ENCODE measurements around the gene TMEM178B.
"Not testable (repeated sequence)": the region's sequence is repeated elsewhere in the genome, so short reads cannot be mapped to it uniquely, and the experiment has no call there.

TMEM178B gene

DNA sequence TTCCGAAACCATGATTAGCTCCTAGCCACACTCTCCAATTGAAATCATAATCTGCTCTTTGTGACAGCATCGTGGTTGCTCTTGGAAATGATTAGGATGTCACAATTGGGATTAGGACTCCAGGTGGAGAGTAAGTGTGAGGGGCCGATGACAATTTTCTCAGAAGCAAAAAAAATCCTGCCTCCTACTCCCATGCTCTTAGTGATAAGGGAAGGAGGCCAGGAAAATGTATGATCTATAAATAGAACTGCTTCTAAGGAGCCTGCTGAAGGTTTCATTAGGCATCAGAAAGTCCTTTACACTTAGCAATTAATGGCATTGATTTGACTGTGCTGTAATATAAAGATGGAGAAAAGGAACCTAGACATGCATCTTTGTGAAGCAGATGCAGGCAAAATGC lies 251.0 kb downstream of the TMEM178B start:
- H3K4me3 Mint-ChIP-seq = no peak overlapping the region
- H3K9me3 Mint-ChIP-seq = no peaks in the 10 kb centered on the region
- no peaks in the 10 kb centered on the region for H3K36me3 Mint-ChIP-seq (ENCODE audit: low read depth)
- H3K27ac Mint-ChIP-seq = no peak overlapping the region
- H3K4me1 Mint-ChIP-seq = no peaks in the 10 kb centered on the region
- TF ChIP-seq CTCF (IDR thresholded peaks at IDR 0.05; ENCODE audit: unreplicated experiment in 3 of 3) = no peak
- H3K27me3 Mint-ChIP-seq (ENCODE audit: low read depth) = peaks cover 4% of the 10 kb centered on the region

DNA sequence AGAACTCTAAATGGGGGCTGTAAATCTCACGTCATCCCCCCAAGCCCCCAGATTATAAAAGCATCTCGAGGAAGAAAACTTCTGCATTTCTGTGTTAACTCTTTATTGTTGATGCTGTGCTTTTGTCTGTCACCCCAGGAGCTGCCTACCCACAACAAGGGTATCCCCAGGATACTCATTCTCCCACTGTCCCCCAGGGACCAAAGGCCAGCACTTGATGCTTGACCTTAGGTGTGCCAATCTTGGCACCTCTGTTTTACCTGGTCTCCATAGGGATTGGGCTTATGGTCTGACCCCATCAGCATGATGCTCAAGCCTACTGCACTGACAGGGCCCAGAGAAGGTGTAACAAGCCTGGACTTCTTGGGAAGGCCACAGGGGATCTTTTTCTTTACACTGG lies 251.4 kb downstream of the TMEM178B start:
- no peaks in the 10 kb centered on the region for H3K4me1 Mint-ChIP-seq
- H3K27me3 Mint-ChIP-seq (ENCODE audit: low read depth) = peaks cover 4% of the 10 kb centered on the region
- no peak overlapping the region for H3K27ac Mint-ChIP-seq
- TF ChIP-seq CTCF (IDR thresholded peaks at IDR 0.05; ENCODE audit: unreplicated experiment in 3 of 3) = no peak
- H3K4me3 Mint-ChIP-seq = no peak overlapping the region
- no peaks in the 10 kb centered on the region for H3K9me3 Mint-ChIP-seq
- H3K36me3 Mint-ChIP-seq (ENCODE audit: low read depth) = no peaks in the 10 kb centered on the region

DNA sequence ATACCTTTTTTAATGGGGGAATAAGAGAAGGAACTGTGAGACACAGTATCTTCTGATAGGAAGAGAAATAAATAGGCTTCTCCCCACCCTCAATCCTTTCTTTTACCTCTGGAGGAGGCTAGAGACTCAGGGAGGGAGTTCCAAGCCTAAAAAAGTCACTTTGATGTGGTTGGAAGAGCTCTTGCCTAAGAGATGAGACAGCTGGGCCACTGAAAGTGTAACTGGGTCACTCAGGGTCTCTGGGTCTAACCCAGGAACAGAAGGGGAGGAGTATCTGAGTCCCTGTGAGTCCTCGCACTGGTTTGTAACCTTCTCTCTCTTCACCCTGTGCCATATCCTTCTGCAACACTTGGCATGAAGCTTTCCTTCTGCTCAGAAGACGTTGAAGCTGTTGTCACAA lies 254.4 kb downstream of the TMEM178B start:
- TF ChIP-seq CTCF (IDR thresholded peaks at IDR 0.05; ENCODE audit: unreplicated experiment in 3 of 3) = no peak
- H3K36me3 Mint-ChIP-seq (ENCODE audit: low read depth) = no peaks in the 10 kb centered on the region
- H3K27me3 Mint-ChIP-seq (ENCODE audit: low read depth) = no peaks in the 10 kb centered on the region
- H3K27ac Mint-ChIP-seq = no peak overlapping the region
- no peaks in the 10 kb centered on the region for H3K4me1 Mint-ChIP-seq
- no peaks in the 10 kb centered on the region for H3K9me3 Mint-ChIP-seq
- H3K4me3 Mint-ChIP-seq = no peak overlapping the region

DNA sequence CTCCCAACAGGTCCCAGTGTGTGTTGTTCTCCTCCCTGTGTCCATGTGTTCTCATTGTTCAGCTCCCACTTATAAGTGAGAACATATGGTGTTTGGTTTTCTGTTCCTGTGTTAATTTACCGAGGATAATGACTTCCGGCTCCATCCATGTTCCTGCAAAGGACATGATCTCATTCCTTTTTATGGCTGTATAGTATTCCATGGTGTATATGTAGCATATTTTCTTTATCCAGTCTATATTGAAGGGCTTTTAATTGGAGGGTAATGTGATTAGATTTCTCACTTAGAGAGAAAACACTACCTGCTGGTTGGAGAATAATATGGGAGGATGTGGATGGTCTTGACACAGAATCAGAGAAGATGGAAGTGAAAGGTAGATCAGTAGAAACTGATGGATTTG lies 256.4 kb downstream of the TMEM178B start:
- not testable (repeated sequence) for H3K36me3 Mint-ChIP-seq (ENCODE audit: low read depth); H3K27me3 Mint-ChIP-seq (ENCODE audit: low read depth); H3K4me3 Mint-ChIP-seq; H3K27ac Mint-ChIP-seq; H3K9me3 Mint-ChIP-seq; H3K4me1 Mint-ChIP-seq

DNA sequence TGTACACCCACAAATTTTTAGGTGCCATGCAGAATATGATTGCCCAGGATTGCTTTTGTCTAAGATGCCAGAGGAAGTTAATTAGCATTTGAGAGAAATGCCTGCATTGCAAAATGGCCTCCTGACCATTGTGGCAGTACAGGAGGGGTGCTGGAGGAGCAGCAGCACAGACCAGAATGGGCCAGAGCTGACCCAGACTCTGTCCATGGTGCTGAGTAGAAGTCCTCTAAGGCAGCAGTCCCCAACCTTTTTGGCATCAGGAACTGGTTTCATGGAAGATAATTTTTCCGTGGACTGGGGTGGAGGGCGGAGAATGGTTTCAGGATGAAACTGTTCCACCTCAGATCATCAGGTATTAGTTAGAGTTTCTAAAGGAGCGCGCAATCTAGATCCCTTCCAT lies 259.6 kb downstream of the TMEM178B start:
- H3K27ac Mint-ChIP-seq = no peak overlapping the region
- no peaks in the 10 kb centered on the region for H3K36me3 Mint-ChIP-seq (ENCODE audit: low read depth)
- TF ChIP-seq CTCF (IDR thresholded peaks at IDR 0.05; ENCODE audit: unreplicated experiment in 3 of 3) = no peak
- H3K4me1 Mint-ChIP-seq = no peaks in the 10 kb centered on the region
- no peak overlapping the region for H3K4me3 Mint-ChIP-seq
- H3K27me3 Mint-ChIP-seq (ENCODE audit: low read depth) = peaks cover 5% of the 10 kb centered on the region
- H3K9me3 Mint-ChIP-seq = no peaks in the 10 kb centered on the region

DNA sequence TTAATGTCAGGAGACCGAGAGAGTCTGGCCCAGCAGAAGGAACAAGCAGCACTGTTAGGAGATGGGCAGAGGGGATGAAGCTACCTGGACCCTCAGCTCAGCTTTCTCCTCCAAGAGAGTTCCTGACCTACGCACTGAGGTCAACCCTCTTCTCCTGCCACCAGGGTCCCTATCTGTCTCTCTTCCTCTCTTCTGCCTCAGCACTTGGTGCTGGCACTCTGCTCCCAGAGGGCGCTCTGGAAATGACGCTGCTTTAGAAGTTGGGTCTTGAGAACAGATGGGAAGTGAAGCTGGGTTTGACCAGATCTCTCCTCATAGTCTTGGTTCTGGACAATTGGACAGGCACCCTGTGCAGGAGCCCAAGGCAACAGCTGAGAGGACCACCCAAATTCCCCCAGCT lies 261.3 kb downstream of the TMEM178B start:
- TF ChIP-seq CTCF (IDR thresholded peaks at IDR 0.05; ENCODE audit: unreplicated experiment in 3 of 3) = no peak
- Mint-ChIP-seq H3K4me1 (no peaks in the 10 kb centered on the region), H3K27ac (no peak overlapping the region), H3K4me3 (no peak overlapping the region), H3K27me3 (ENCODE audit: low read depth) (peaks cover 5% of the 10 kb centered on the region), H3K9me3 (no peaks in the 10 kb centered on the region), H3K36me3 (ENCODE audit: low read depth) (no peaks in the 10 kb centered on the region)

GRCh38 chr7:141339603-141340002 lies 265.7 kb downstream of the TMEM178B start:
- Mint-ChIP-seq H3K9me3 (no peaks in the 10 kb centered on the region), H3K4me3 (no peak overlapping the region), H3K36me3 (ENCODE audit: low read depth) (no peaks in the 10 kb centered on the region), H3K4me1 (no peaks in the 10 kb centered on the region), H3K27me3 (ENCODE audit: low read depth) (peaks cover 5% of the 10 kb centered on the region), H3K27ac (no peak overlapping the region)
- TF ChIP-seq CTCF (IDR thresholded peaks at IDR 0.05; ENCODE audit: unreplicated experiment in 3 of 3) = no peak
